ENCODE measurements around the gene PNMT.

The PNMT gene

DNA sequence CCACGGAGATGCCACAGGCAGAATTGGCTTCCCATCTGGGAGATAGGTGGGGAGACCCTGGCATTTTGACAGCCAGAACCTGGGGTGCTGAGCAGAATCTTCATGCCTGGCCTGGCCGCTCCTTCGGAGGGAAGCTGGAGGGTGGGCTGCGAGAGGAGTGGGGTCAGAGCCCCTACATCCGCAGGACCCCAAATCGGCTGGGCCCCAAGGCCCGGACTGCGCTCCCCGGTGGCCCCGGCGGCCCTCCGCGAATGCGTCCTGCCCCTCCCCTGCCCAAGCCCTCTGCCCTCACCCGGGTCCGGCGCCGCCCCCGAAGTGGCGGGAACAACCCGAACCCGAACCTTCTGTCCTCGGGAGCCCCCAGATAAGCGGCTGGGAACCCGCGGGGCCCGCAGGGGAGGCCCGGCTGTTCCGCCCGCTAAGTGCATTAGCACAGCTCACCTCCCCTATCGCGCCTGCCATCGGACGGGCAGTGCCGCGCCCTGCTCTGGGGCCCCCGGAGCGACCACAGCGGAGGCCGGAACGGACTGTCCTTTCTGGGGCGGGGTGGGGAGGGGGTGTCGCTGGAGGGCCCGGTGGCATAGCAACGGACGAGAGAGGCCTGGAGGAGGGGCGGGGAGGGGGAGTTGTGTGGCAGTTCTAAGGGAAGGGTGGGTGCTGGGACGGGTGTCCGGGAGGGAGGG lies 850 bp upstream of the PNMT start:
- no peak for DNase-seq (ENCODE audit: low read depth)
- no peak overlapping the region for H3K4me3 ChIP-seq (ENCODE audit: control insufficient read depth, low read depth, low read length)
- TF ChIP-seq, protein P1, sequence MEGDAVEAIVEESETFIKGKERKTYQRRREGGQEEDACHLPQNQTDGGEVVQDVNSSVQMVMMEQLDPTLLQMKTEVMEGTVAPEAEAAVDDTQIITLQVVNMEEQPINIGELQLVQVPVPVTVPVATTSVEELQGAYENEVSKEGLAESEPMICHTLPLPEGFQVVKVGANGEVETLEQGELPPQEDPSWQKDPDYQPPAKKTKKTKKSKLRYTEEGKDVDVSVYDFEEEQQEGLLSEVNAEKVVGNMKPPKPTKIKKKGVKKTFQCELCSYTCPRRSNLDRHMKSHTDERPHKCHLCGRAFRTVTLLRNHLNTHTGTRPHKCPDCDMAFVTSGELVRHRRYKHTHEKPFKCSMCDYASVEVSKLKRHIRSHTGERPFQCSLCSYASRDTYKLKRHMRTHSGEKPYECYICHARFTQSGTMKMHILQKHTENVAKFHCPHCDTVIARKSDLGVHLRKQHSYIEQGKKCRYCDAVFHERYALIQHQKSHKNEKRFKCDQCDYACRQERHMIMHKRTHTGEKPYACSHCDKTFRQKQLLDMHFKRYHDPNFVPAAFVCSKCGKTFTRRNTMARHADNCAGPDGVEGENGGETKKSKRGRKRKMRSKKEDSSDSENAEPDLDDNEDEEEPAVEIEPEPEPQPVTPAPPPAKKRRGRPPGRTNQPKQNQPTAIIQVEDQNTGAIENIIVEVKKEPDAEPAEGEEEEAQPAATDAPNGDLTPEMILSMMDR (IDR thresholded peaks at IDR 0.05; ENCODE audit: control insufficient read depth, insufficient read depth, low read depth, low read length, missing control alignments), result no peak

DNA sequence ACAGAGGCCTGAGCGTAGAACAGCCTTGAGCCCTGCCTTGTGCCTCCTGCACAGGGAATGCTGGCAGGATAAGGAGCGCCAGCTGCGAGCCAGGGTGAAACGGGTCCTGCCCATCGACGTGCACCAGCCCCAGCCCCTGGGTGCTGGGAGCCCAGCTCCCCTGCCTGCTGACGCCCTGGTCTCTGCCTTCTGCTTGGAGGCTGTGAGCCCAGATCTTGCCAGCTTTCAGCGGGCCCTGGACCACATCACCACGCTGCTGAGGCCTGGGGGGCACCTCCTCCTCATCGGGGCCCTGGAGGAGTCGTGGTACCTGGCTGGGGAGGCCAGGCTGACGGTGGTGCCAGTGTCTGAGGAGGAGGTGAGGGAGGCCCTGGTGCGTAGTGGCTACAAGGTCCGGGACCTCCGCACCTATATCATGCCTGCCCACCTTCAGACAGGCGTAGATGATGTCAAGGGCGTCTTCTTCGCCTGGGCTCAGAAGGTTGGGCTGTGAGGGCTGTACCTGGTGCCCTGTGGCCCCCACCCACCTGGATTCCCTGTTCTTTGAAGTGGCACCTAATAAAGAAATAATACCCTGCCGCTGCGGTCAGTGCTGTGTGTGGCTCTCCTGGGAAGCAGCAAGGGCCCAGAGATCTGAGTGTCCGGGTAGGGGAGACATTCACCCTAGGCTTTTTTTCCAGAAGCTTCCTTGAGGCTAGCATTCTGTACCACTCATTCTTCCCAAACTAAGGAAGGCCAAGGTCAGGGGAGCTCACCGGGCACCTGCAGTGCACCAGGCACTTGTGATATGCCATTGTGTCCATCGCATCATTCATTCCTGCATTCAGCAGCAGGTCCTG lies 1.9 kb downstream of the PNMT start:
- DNase-seq (ENCODE audit: low read depth), result no peak
- H3K4me3 ChIP-seq (ENCODE audit: control insufficient read depth, low read depth, low read length), result no peak overlapping the region
- TF ChIP-seq, protein P1 (IDR thresholded peaks at IDR 0.05; ENCODE audit: control insufficient read depth, insufficient read depth, low read depth, low read length, missing control alignments), result no peak

GRCh38 chr17:39670746-39671145 lies 2.5 kb downstream of the PNMT start:
- no peak overlapping the region for H3K4me3 ChIP-seq (ENCODE audit: control insufficient read depth, low read depth, low read length)
- TF ChIP-seq, protein P1 (IDR thresholded peaks at IDR 0.05; ENCODE audit: control insufficient read depth, insufficient read depth, low read depth, low read length, missing control alignments), result no peak
- no peak for DNase-seq (ENCODE audit: low read depth)

DNA sequence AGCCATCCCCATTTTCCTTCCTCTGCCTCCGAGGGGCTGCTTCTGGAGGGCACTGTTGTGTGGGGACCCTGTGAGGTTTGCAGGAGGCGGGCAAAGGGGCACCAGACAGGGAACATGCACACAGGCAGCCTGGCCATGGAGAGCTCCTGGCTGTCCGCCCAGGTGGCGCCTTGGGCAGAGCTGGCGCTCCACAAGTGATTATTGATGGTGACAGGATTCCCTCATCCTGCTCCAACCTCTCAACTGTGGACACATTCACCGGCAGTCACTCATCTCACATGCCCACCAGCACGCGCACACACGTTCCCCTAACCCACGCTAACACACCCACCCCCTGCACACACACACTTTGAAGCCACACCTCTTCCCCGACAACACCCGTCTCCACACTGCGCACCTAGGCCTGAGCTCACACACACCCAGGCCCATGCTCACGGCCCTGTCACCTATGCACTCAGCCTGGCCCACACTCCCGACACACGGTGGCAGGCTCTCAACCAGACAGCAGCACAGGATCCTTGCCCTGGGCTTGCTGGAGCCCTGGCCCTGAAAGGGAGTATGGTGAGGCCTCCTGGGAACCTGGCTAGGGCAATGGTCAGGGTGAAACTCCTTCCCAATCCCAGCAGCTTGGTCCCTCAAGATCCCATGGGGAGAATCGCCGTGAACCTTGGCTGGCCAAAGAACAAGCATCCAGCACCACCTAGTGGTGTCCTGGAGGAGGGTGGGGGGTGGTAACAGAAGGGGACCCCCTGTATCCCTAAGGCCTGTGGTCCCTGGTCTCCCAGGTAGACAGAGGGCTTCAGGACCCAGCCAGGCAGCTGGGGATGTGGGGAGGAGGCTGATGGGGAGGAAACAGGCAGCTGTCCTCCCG lies 3.6 kb downstream of the PNMT start:
- no peak overlapping the region for H3K4me3 ChIP-seq (ENCODE audit: control insufficient read depth, low read depth, low read length)
- TF ChIP-seq, protein P1 (IDR thresholded peaks at IDR 0.05; ENCODE audit: control insufficient read depth, insufficient read depth, low read depth, low read length, missing control alignments), result peak; percentile 67
- no peak for DNase-seq (ENCODE audit: low read depth)

DNA sequence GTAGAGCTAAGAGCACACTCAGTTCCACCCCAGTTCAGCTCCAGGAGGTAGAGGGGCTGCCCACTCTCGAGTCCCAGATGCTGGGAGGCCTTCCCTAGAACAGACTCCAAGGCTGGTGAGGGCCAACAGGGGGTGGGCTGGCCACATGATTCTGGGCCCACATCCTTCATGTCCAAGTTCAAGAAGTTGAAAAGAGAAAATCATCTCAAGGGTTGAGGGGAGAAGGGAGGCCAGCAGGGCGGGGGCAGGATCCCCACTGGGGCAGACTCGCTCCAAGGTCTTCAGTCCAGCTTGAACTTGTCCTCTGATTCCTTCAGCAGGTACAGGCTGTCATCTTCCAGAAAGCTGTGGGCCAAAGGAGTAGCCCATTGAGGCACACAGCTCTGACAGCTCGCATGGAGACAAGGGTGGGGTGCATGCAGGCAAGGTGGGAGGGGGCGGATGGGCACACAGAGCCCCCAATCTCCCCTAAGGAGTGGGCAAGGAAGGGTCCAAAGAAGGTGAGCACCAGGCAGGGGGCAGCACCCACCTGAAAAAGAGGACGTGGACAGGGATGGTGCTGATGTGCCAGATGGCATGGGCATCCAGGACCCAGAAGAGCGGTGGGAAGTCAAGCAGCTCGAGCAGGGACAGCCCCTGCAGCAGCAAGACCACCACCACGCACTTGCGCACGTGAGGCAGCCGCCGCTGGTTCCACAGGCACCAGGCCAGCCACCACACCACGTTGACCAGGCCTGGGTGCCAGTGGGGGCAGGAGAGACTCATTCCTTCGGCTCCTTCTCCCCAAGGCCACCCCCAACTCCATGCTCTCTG lies 4.5 kb downstream of the PNMT start:
- TF ChIP-seq, protein P1 (IDR thresholded peaks at IDR 0.05; ENCODE audit: control insufficient read depth, insufficient read depth, low read depth, low read length, missing control alignments), result no peak
- no peak for DNase-seq (ENCODE audit: low read depth)
- no peak overlapping the region for H3K4me3 ChIP-seq (ENCODE audit: control insufficient read depth, low read depth, low read length)
